ENCODE results near the gene SPECC1.
"Not testable (repeated sequence)": the region's sequence is repeated elsewhere in the genome, so short reads cannot be mapped to it uniquely, and the experiment has no call there.

DNA sequence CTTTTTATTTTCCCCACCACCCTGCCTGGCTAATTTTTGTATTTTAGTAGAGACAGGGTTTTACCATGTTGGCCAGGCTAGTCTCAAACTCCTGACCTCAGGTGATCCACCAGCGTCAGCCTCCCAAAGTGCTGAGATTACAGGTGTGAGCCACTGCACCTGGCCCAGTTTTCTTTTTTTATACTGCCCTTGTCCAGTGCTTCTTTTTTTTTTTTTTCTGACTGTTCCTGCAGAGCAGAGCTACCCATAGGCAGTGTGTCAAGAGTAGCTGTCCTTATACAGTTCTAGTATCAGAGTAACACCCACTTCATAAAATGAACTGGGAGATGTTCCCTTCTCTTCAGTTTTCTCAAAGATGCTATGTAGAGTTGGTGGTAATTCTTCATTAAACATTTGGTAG is 28.1 kb downstream of the SPECC1 start:
- TF ChIP-seq CTCF (IDR thresholded peaks at IDR 0.05; ENCODE audit: low read length); EZH2 (IDR thresholded peaks at IDR 0.05; ENCODE audit: borderline replicate concordance, low read length): not testable (repeated sequence)

Data from OCI-LY1 (cell line).